Fibroblast of mammary gland (primary cell): ENCODE measurements around the gene WSCD2.

Experiments
- DNase-seq: peaks from one replicate; pipeline ENCODE4 v3.0.0-alpha.2; 2010; ENCODE audit warnings: low read depth
- H3K4me3 ChIP-seq: 2 replicates; pipeline ENCODE4 v1.5.1; 2011; ENCODE audit warnings: low read depth, mild to moderate bottlenecking, low read length, moderate library complexity; ENCODE audit not compliant: control insufficient read depth
- CTCF ChIP-seq: conservative IDR thresholded peaks from 2 replicates; pipeline ENCODE4 v1.5.1; 2011; ENCODE audit warnings: low read depth, low read length, inconsistent platforms; ENCODE audit not compliant: control insufficient read depth, insufficient read depth

WSCD2 gene

GRCh38 chr12:108201808-108202207 is 72.7 kb downstream of the WSCD2 start:
- no peak overlapping the region for H3K4me3 ChIP-seq
- DNase-seq = no peak
- no peak for TF ChIP-seq CTCF

GRCh38 chr12:108204117-108204987 is 75.3 kb downstream of the WSCD2 start:
- no peak for TF ChIP-seq CTCF
- no peak for DNase-seq

GRCh38 chr12:108205864-108206263 is 76.8 kb downstream of the WSCD2 start:
- no peak for DNase-seq
- no peak for TF ChIP-seq CTCF
- H3K4me3 ChIP-seq = no peak overlapping the region

More at GRCh38 chr12:108204117-108204987, 75.3 kb downstream of the WSCD2 start:
- H3K4me3 ChIP-seq = no peak overlapping the region

GRCh38 chr12:108207791-108208730 is 79.0 kb downstream of the WSCD2 start:
- DNase-seq = no peak
- H3K4me3 ChIP-seq = no peak overlapping the region
- no peak for TF ChIP-seq CTCF

DNA sequence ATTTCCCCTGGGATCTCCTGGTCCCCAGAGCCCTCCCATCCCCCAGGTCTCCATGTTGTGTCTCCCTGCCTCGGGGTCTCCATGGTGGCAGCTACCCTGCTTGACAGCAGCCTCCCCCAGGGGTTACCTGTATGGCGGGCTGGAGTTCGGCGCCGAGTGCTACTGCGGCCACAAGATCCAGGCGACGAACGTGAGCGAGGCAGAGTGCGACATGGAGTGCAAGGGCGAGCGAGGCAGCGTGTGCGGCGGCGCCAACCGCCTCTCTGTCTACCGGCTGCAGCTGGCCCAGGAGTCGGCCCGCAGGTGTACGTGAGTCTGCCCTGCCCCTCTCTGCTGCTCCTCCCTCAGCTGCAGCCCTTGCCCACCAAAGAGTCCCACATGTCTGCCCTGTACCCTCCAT is 80.9 kb downstream of the WSCD2 start:
- no peak for TF ChIP-seq CTCF
- H3K4me3 ChIP-seq = no peak overlapping the region
- no peak for DNase-seq

DNA sequence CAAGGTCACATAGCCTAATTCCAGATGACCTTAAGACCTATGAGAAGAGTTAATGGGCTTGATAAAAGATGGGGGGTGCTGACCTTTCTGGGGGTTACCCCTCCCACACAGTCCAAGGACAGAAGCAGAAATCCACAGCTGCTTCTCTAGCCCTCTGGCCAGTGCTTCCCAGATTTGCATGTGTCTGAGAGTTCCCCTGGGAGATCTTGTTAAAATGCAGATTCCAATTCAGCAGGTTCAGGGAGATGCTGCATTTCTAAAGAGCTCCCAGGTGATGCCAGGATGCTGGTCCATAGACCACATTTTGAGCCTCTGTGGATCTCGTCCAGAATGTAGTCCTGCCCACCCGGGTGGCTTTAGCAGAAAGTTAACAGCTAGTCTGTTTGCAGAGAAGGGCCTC is 82.1 kb downstream of the WSCD2 start:
- no peak for TF ChIP-seq CTCF
- DNase-seq = no peak
- H3K4me3 ChIP-seq = no peak overlapping the region
